ENCODE measurements around the gene STK39. TPM values are rescaled to one million over a fixed set of nuclear protein-coding genes. Genes with fewer than 3 reads are reported as not detected.

Gene STK39
- polyA plus RNA-seq, 4 donors = 19.0 to 68.7 (median 41.3) TPM

DNA sequence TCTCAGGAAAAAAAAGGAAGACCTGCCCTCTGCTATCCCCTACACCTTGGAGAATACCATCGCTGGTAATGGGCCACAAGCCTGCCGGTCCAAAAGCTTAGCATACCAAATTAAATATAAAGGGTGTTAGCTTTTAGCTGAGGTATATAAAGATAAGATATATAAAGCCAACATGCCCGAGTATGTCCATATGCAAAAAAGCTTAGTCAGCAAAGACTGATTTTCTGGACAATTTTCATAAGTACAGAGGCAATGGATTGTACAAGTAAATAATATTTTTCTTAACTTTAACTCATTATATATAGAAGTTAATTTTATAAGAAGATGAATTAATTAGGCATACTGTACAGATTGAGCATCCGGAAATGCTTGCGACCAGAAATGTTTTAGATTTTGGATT is 106.5 kb downstream of the STK39 start:
- DNase-seq (no peak), FAIRE-seq (no peak)
- Histone ChIP-seq H3K4me3 (ENCODE audit: low read depth in 1 of 3, low read length in 3 of 3) (no peak overlapping the region), H3K27me3 (ENCODE audit: control insufficient read depth in 3 of 3, insufficient read depth in 3 of 3, low read length in 3 of 3) (no peaks in the 10 kb centered on the region), H3K4me1 (ENCODE audit: control insufficient read depth in 3 of 3, insufficient read depth in 2 of 3, low read depth in 1 of 3, low read length in 2 of 3) (no peaks in the 10 kb centered on the region), H3K36me3 (ENCODE audit: control insufficient read depth in 3 of 3, insufficient read depth in 2 of 3, low read depth in 1 of 3, low read length in 3 of 3) (peaks cover 6% of the 10 kb centered on the region in 3 donors), H3K9me3 (ENCODE audit: control insufficient read depth in 2 of 2, insufficient read depth in 1 of 2, low read depth in 1 of 2, low read length in 1 of 2) (no peaks in the 10 kb centered on the region), H3K27ac (ENCODE audit: low read depth in 1 of 3, low read length in 2 of 3) (no peak overlapping the region)
- WGBS, 3 donors = 91 to 96% (median 93%) methylated on average over 5 of the region's 5 CpGs

- H3K4me3 ChIP-seq (ENCODE audit: low read depth in 1 of 3, low read length in 3 of 3) = no peak overlapping the region
- peaks cover 3 to 6% (median 6%) of the 10 kb centered on the region in 3 donors for H3K36me3 ChIP-seq (ENCODE audit: control insufficient read depth in 3 of 3, insufficient read depth in 2 of 3, low read depth in 1 of 3, low read length in 3 of 3)
- no peaks in the 10 kb centered on the region for H3K27me3 ChIP-seq (ENCODE audit: control insufficient read depth in 3 of 3, insufficient read depth in 3 of 3, low read length in 3 of 3)
- H3K4me1 ChIP-seq (ENCODE audit: control insufficient read depth in 3 of 3, insufficient read depth in 2 of 3, low read depth in 1 of 3, low read length in 2 of 3) = no peaks in the 10 kb centered on the region
- DNase-seq (no peak), FAIRE-seq (no peak)
- H3K9me3 ChIP-seq (ENCODE audit: control insufficient read depth in 2 of 2, insufficient read depth in 1 of 2, low read depth in 1 of 2, low read length in 1 of 2) = no peaks in the 10 kb centered on the region
- WGBS, 3 donors = 77 to 89% (median 83%) methylated on average over 4 of the region's 4 CpGs
- H3K27ac ChIP-seq (ENCODE audit: low read depth in 1 of 3, low read length in 2 of 3) = no peak overlapping the region
Measured at GRCh38 chr2:168139852-168140251, 107.5 kb downstream of the STK39 start.

DNA sequence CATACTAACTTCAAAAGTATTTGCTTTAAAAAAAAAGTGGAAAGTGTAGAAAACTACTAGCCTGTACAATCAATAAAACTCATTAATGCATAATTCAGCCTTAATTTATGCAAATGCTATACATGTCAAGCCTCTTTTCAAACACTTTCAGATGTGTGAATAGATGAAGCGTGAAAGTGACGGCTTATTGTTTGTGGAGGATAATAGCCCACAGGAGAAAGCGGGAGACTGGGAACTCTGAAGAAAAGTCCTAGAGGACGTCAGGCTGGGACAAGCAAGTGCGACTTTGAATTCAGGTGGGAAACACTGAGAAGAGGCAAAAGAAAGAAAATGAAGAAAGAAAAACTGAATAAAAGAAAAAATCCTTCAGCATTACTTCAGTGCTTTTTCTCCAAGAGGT is 108.5 kb downstream of the STK39 start:
- 96 to 98% (median 97%) methylated on average over 5 of the region's 5 CpGs for WGBS, 3 donors
- H3K36me3 ChIP-seq (ENCODE audit: control insufficient read depth in 3 of 3, insufficient read depth in 2 of 3, low read depth in 1 of 3, low read length in 3 of 3) = peaks cover 3 to 9% (median 9%) of the 10 kb centered on the region in 3 donors
- no peaks in the 10 kb centered on the region for H3K27me3 ChIP-seq (ENCODE audit: control insufficient read depth in 3 of 3, insufficient read depth in 3 of 3, low read length in 3 of 3)
- no peak overlapping the region for H3K27ac ChIP-seq (ENCODE audit: low read depth in 1 of 3, low read length in 2 of 3)
- DNase-seq (no peak), FAIRE-seq (no peak)
- no peaks in the 10 kb centered on the region for H3K4me1 ChIP-seq (ENCODE audit: control insufficient read depth in 3 of 3, insufficient read depth in 2 of 3, low read depth in 1 of 3, low read length in 2 of 3)
- H3K4me3 ChIP-seq (ENCODE audit: low read depth in 1 of 3, low read length in 3 of 3) = no peak overlapping the region
- no peaks in the 10 kb centered on the region for H3K9me3 ChIP-seq (ENCODE audit: control insufficient read depth in 2 of 2, insufficient read depth in 1 of 2, low read depth in 1 of 2, low read length in 1 of 2)

GRCh38 chr2:168138374-168138773 is 109.0 kb downstream of the STK39 start:
- no peak for DNase-seq
- Histone ChIP-seq H3K27me3 (ENCODE audit: control insufficient read depth in 3 of 3, insufficient read depth in 3 of 3, low read length in 3 of 3) (no peaks in the 10 kb centered on the region), H3K27ac (ENCODE audit: low read depth in 1 of 3, low read length in 2 of 3) (no peak overlapping the region), H3K9me3 (ENCODE audit: control insufficient read depth in 2 of 2, insufficient read depth in 1 of 2, low read depth in 1 of 2, low read length in 1 of 2) (no peaks in the 10 kb centered on the region), H3K36me3 (ENCODE audit: control insufficient read depth in 3 of 3, insufficient read depth in 2 of 3, low read depth in 1 of 3, low read length in 3 of 3) (peaks cover 3 to 9% (median 8%) of the 10 kb centered on the region in 3 donors), H3K4me1 (ENCODE audit: control insufficient read depth in 3 of 3, insufficient read depth in 2 of 3, low read depth in 1 of 3, low read length in 2 of 3) (no peaks in the 10 kb centered on the region), H3K4me3 (ENCODE audit: low read depth in 1 of 3, low read length in 3 of 3) (no peak overlapping the region)
- FAIRE-seq = no peak
- WGBS, 3 donors = 87 to 92% (median 89%) methylated on average over 5 of the region's 5 CpGs

DNA sequence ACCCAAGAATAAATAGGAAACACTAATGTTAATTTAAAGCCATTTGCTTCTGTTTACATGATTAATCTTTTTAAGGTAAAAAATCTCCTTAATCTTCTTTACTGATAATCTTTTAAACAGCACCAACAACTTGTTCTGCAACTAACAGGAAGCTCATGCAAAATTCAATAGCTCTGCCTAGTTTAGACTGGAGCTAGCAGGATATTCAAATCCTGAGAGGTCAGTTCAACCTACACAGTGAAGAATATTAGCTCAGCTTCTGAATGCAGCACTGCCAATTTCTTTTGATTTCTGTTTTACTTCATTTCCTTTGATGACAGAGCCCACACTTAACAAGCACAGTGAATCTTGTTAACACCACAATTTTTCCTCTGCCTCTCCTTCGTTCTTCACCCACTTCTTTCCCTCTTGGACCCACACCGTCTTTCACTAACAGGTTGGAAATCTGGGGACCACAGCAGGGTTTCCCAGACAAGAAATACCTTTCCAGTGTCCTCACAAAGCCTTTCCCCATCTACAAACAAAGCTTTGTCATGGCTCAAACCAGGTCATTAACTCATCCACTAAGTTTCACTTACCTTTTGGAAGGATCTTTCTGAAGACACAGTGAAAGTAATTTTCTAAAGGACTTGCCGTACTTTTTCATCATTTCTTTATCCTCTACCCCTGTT is 109.8 kb downstream of the STK39 start:
- FAIRE-seq (no peak), DNase-seq (no peak)
- WGBS, 3 donors = 80 to 92% (median 86%) methylated on average over 3 of the region's 3 CpGs
- no peaks in the 10 kb centered on the region for H3K9me3 ChIP-seq (ENCODE audit: control insufficient read depth in 2 of 2, insufficient read depth in 1 of 2, low read depth in 1 of 2, low read length in 1 of 2)
- H3K27me3 ChIP-seq (ENCODE audit: control insufficient read depth in 3 of 3, insufficient read depth in 3 of 3, low read length in 3 of 3) = no peaks in the 10 kb centered on the region
- H3K36me3 ChIP-seq (ENCODE audit: control insufficient read depth in 3 of 3, insufficient read depth in 2 of 3, low read depth in 1 of 3, low read length in 3 of 3) = peaks cover 3 to 9% (median 9%) of the 10 kb centered on the region in 3 donors
- no peak overlapping the region for H3K4me3 ChIP-seq (ENCODE audit: low read depth in 1 of 3, low read length in 3 of 3)
- H3K27ac ChIP-seq (ENCODE audit: low read depth in 1 of 3, low read length in 2 of 3) = no peak overlapping the region
- H3K4me1 ChIP-seq (ENCODE audit: control insufficient read depth in 3 of 3, insufficient read depth in 2 of 3, low read depth in 1 of 3, low read length in 2 of 3) = no peaks in the 10 kb centered on the region

- 14 to 23% (median 20%) methylated on average over 2 of the region's 2 CpGs for WGBS, 3 donors
- H3K27me3 ChIP-seq (ENCODE audit: control insufficient read depth in 3 of 3, insufficient read depth in 3 of 3, low read length in 3 of 3) = no peaks in the 10 kb centered on the region
- H3K36me3 ChIP-seq (ENCODE audit: control insufficient read depth in 3 of 3, insufficient read depth in 2 of 3, low read depth in 1 of 3, low read length in 3 of 3) = peaks cover 3 to 9% (median 9%) of the 10 kb centered on the region in 3 donors
- FAIRE-seq (no peak), DNase-seq (peak; percentile 52 to 64)
- no peak overlapping the region for H3K27ac ChIP-seq (ENCODE audit: low read depth in 1 of 3, low read length in 2 of 3)
- H3K9me3 ChIP-seq (ENCODE audit: control insufficient read depth in 2 of 2, insufficient read depth in 1 of 2, low read depth in 1 of 2, low read length in 1 of 2) = no peaks in the 10 kb centered on the region
- no peaks in the 10 kb centered on the region for H3K4me1 ChIP-seq (ENCODE audit: control insufficient read depth in 3 of 3, insufficient read depth in 2 of 3, low read depth in 1 of 3, low read length in 2 of 3)
- H3K4me3 ChIP-seq (ENCODE audit: low read depth in 1 of 3, low read length in 3 of 3) = no peak overlapping the region
Measured at GRCh38 chr2:168136392-168136977, 110.9 kb downstream of the STK39 start.

DNA sequence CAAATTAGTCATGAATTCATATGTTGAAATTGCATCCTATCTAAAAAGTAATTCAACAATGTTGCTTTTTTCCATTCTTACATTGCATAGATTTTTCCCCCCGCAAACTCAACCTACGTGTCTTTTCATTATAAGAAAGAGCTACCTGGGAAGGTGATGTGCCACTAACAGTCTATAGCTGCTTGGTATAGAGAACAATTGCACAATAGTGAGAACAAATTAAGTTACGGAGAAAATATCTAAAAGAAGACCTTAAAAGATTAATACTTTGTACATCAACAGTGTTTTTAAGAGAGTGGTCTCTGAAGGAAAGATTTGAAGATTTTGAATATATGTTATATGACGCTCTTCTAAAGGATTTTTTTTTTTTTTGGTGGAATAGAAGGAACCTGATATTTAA is 111.8 kb downstream of the STK39 start:
- no peak for DNase-seq
- H3K36me3 ChIP-seq (ENCODE audit: control insufficient read depth in 3 of 3, insufficient read depth in 2 of 3, low read depth in 1 of 3, low read length in 3 of 3) = peaks cover 3 to 9% (median 7%) of the 10 kb centered on the region in 3 donors
- no peaks in the 10 kb centered on the region for H3K9me3 ChIP-seq (ENCODE audit: control insufficient read depth in 2 of 2, insufficient read depth in 1 of 2, low read depth in 1 of 2, low read length in 1 of 2)
- H3K27me3 ChIP-seq (ENCODE audit: control insufficient read depth in 3 of 3, insufficient read depth in 3 of 3, low read length in 3 of 3) = no peaks in the 10 kb centered on the region
- WGBS, 3 donors = 96 to 99% (median 98%) methylated on average over 4 of the region's 4 CpGs
- H3K27ac ChIP-seq (ENCODE audit: low read depth in 1 of 3, low read length in 2 of 3) = no peak overlapping the region
- H3K4me3 ChIP-seq (ENCODE audit: low read depth in 1 of 3, low read length in 3 of 3) = no peak overlapping the region
- FAIRE-seq = no peak
- no peaks in the 10 kb centered on the region for H3K4me1 ChIP-seq (ENCODE audit: control insufficient read depth in 3 of 3, insufficient read depth in 2 of 3, low read depth in 1 of 3, low read length in 2 of 3)

DNA sequence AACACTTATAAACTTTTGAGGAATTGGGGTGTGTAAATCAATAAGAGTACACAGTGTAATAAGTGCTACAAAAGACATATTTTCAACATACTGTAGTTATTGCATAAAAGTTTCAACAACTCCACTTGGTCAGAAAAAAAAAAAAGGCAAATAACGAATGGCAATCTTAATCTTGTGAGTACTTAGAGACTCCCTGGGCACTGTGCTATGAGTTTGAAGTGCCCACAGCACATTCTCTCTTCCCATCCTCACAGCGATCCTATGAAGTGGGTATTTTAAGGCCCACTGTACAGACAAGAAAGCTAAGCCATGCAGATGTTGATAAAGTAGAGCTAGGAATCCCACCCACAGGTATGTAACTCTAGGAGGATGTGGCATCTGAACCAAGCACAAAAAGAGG is 112.3 kb downstream of the STK39 start:
- FAIRE-seq (no peak), DNase-seq (no peak)
- Histone ChIP-seq H3K4me3 (ENCODE audit: low read depth in 1 of 3, low read length in 3 of 3) (no peak overlapping the region), H3K9me3 (ENCODE audit: control insufficient read depth in 2 of 2, insufficient read depth in 1 of 2, low read depth in 1 of 2, low read length in 1 of 2) (no peaks in the 10 kb centered on the region), H3K27me3 (ENCODE audit: control insufficient read depth in 3 of 3, insufficient read depth in 3 of 3, low read length in 3 of 3) (no peaks in the 10 kb centered on the region), H3K36me3 (ENCODE audit: control insufficient read depth in 3 of 3, insufficient read depth in 2 of 3, low read depth in 1 of 3, low read length in 3 of 3) (peaks cover 3 to 8% (median 7%) of the 10 kb centered on the region in 3 donors), H3K27ac (ENCODE audit: low read depth in 1 of 3, low read length in 2 of 3) (no peak overlapping the region), H3K4me1 (ENCODE audit: control insufficient read depth in 3 of 3, insufficient read depth in 2 of 3, low read depth in 1 of 3, low read length in 2 of 3) (no peaks in the 10 kb centered on the region)
- WGBS, 3 donors = 92 to 95% (median 95%) methylated on average over 2 of the region's 2 CpGs
